ENCODE data around the gene SPEN. TPM values are rescaled to one million over a fixed set of nuclear protein-coding genes. Genes with fewer than 3 reads are reported as not detected.

SPEN gene
- total and polyA plus RNA-seq, 10 of the 15 experiments (the other 5 are each of a cell fraction or from before 2014, with no cell fraction given) = 5.2 to 58.7 (median 20.1) TPM

- TF ChIP-seq CTCF (IDR thresholded peaks at IDR 0.05 in 2 of 3, conservative IDR thresholded peaks at IDR 0.05 in 1 of 3; ENCODE audit: control insufficient read depth in 2 of 3, extremely low read depth in 1 of 3, insufficient read depth in 1 of 3, low read depth in 3 of 3, low read length in 3 of 3) (no peak), HDGF (IDR thresholded peaks at IDR 0.05) (peak; percentile 68; the same call in 1 of the 2 replicates), BCL11A (IDR thresholded peaks at IDR 0.05; ENCODE audit: low read depth, low read length) (0 out of 2 replicates have a peak, but pooled peaks have one; percentile 32), USF2 (IDR thresholded peaks at IDR 0.05; ENCODE audit: borderline replicate concordance, low read depth, low read length) (no peak), CHD2 (IDR thresholded peaks at IDR 0.05; ENCODE audit: borderline replicate concordance, low read depth, low read length) (no peak; the same call in 1 of the 2 replicates), MYB (IDR thresholded peaks at IDR 0.05; ENCODE audit: borderline replicate concordance, low read depth, low read length) (no peak), SIN3A (IDR thresholded peaks at IDR 0.05; ENCODE audit: low read depth, low read length) (no peak; the same call in 1 of the 2 replicates), MLLT1 (IDR thresholded peaks at IDR 0.05) (peak; percentile 75), NBN (IDR thresholded peaks at IDR 0.05) (peak; percentile 97), ZNF207 (IDR thresholded peaks at IDR 0.05; ENCODE audit: borderline replicate concordance) (peak; percentile 78; the same call in 1 of the 2 replicates), EZH2 (IDR thresholded peaks at IDR 0.05; ENCODE audit: borderline replicate concordance, control insufficient read depth, low read depth, low read length) (no peak), IRF4 (IDR thresholded peaks at IDR 0.05; ENCODE audit: low read depth, low read length) (peak; percentile 55), CBFB (IDR thresholded peaks at IDR 0.05; ENCODE audit: low read depth) (no peak), POLR2AphosphoS2 (IDR thresholded peaks at IDR 0.05; ENCODE audit: low read depth, low read length) (no peak), IKZF2 (IDR thresholded peaks at IDR 0.05) (peak in 1 of 2 experiments; percentile 54; a peak in 2 of 4 replicates), BACH1 (IDR thresholded peaks at IDR 0.05; ENCODE audit: borderline replicate concordance) (peak; percentile 91), CEBPZ (IDR thresholded peaks at IDR 0.05; ENCODE audit: low read depth, low read length) (no peak), MEF2A (IDR thresholded peaks at IDR 0.05; ENCODE audit: insufficient read depth, low read depth, low read length) (peak; percentile 50; the same call in 1 of the 2 replicates), MTA2 (IDR thresholded peaks at IDR 0.05; ENCODE audit: low read depth) (peak; percentile 61; the same call in 1 of the 2 replicates), EED (IDR thresholded peaks at IDR 0.05; ENCODE audit: low read depth) (0 out of 2 replicates have a peak, but pooled peaks have one; percentile 32), ETV6 (conservative IDR thresholded peaks at IDR 0.05 in 1 of 2, IDR thresholded peaks at IDR 0.05 in 1 of 2; ENCODE audit: borderline replicate concordance in 1 of 2, low read depth in 1 of 2) (0 out of 4 replicates have a peak, but pooled peaks of 1 of the 2 experiments have one; percentile 49), SUPT20H (IDR thresholded peaks at IDR 0.05; ENCODE audit: borderline replicate concordance, control insufficient read depth, low read depth, low read length) (no peak)
Measured at GRCh38 chr1:15834406-15835204, 12.9 kb upstream of the SPEN start (continued).
